B cell (primary cell): ENCODE measurements around the gene MAGEC1. TPM values are rescaled to one million over a fixed set of nuclear protein-coding genes. Genes with fewer than 3 reads are reported as not detected.

Source experiments
- ATAC-seq: fragments of 200-7000 bp; cut with Tn5 transposase; one replicate; pipeline ENCODE4 v1.10.0; 2021; ENCODE audit warnings: low read depth, mild to moderate bottlenecking, moderate number of reproducible peaks, moderate library complexity
- CTCF ChIA-PET: fragments of 350-600 bp; sonication (Branson Sonifier 250); formaldehyde crosslinking; loops from one replicate; lab custom pipeline; 2021; ENCODE audit warnings: antibody characterized with exemption, inconsistent platforms; lab: Charles Lee
- POLR2A ChIA-PET: fragments of 350-600 bp; sonication (Branson Sonifier 250); formaldehyde crosslinking; loops from one replicate; lab custom pipeline; 2021; ENCODE audit warnings: antibody characterized with exemption; lab: Charles Lee
- DNase-seq: peaks from one replicate; pipeline ENCODE4 v3.0.0; 2013
- H2AFZ ChIP-seq: 2 replicates; pipeline ENCODE4 v1.6.1; 2012; ENCODE audit warnings: mild to moderate bottlenecking, low read depth, low read length; ENCODE audit not compliant: insufficient read depth, poor library complexity, severe bottlenecking
- H3K27ac ChIP-seq, 2 donors: 1 replicate in 1 of 2; 2 replicates in 1 of 2; pipeline ENCODE4 v1.5.1; 2012 to 2013; ENCODE audit warnings: low read length in 2 of 2, mild to moderate bottlenecking in 2 of 2, moderate library complexity in 1 of 2
- H3K27me3 ChIP-seq, 4 experiments: fragments of 200-600 bp in 1 of 4; sonication (generic) in 1 of 4; replicated peaks in 1 of 4; 1 replicate in 2 of 4; 2 replicates in 2 of 4; pipeline versions ENCODE4 v1.6.1 to v1.7.0; 2013 to 2016; ENCODE audit warnings: low read length in 3 of 4, mild to moderate bottlenecking in 2 of 4, mixed read lengths in 1 of 4, moderate library complexity in 1 of 4; ENCODE audit not compliant: insufficient read depth in 4 of 4, control insufficient read depth in 3 of 4; ENCODE audit errors: control extremely low read depth in 1 of 4
- H3K36me3 ChIP-seq, 2 experiments: replicated peaks in 1 of 2; 1 replicate in 1 of 2; 2 replicates in 1 of 2; pipeline versions ENCODE4 v1.6.1 to v1.7.1; 2013; ENCODE audit warnings: low read length in 1 of 2; ENCODE audit not compliant: insufficient read depth in 2 of 2, control insufficient read depth in 1 of 2; ENCODE audit errors: control extremely low read depth in 1 of 2, extremely low read depth in 1 of 2
- H3K4me1 ChIP-seq, 2 donors: fragments of 200-600 bp in 1 of 2; sonication (generic) in 1 of 2; 1 replicate in 1 of 2; 2 replicates in 1 of 2; pipeline versions ENCODE4 v1.5.1 to v1.6.1; 2013 to 2017; ENCODE audit warnings: low read length in 2 of 2; ENCODE audit not compliant: control insufficient read depth in 2 of 2, insufficient read depth in 2 of 2
- H3K4me2 ChIP-seq: replicated peaks from 2 replicates; pipeline ENCODE3; 2012; ENCODE audit warnings: mild to moderate bottlenecking, low read depth, low read length; ENCODE audit not compliant: poor library complexity, severe bottlenecking
- H3K4me3 ChIP-seq, 5 experiments: fragments of 200-600 bp in 1 of 5; sonication (generic) in 1 of 5; 1 replicate in 3 of 5; 2 replicates in 2 of 5; pipeline versions ENCODE4 v1.5.1 to v1.7.0; 2011 to 2016; ENCODE audit warnings: low read length in 4 of 5, mild to moderate bottlenecking in 4 of 5, low read depth in 2 of 5, control low read depth in 1 of 5, moderate library complexity in 1 of 5; ENCODE audit not compliant: insufficient read depth in 1 of 5; ENCODE audit errors: control extremely low read depth in 1 of 5, extremely low read depth in 1 of 5
- H3K79me2 ChIP-seq: fragments of 200-600 bp; sonication (generic); one replicate; pipeline ENCODE4 v1.6.0; 2016; ENCODE audit warnings: low read length; ENCODE audit not compliant: control insufficient read depth, insufficient read depth
- H3K9ac ChIP-seq: fragments of 200-600 bp; sonication (generic); 2 replicates; pipeline ENCODE4 v1.6.1; 2017; ENCODE audit warnings: mild to moderate bottlenecking, low read length, moderate library complexity
- H3K9me3 ChIP-seq, 3 donors: one replicate each; pipeline versions ENCODE4 v1.6.1 to v1.7.1; 2013; ENCODE audit warnings: low read length in 2 of 3; ENCODE audit not compliant: control insufficient read depth in 2 of 3, insufficient read depth in 1 of 3; ENCODE audit errors: control extremely low read depth in 1 of 3
- H4K20me1 ChIP-seq: 2 replicates; pipeline ENCODE4 v1.6.0; 2012; ENCODE audit warnings: mild to moderate bottlenecking, low read length; ENCODE audit not compliant: insufficient read depth, control insufficient read depth, poor library complexity, severe bottlenecking
- H3K27ac Mint-ChIP-seq: one replicate; pipeline ENCODE4 v1.8.0; 2021; ENCODE audit warnings: mixed read lengths
- H3K27me3 Mint-ChIP-seq: one replicate; pipeline ENCODE4 v1.8.0; 2021; ENCODE audit warnings: mixed read lengths
- H3K4me1 Mint-ChIP-seq: one replicate; pipeline ENCODE4 v1.8.0; 2021; ENCODE audit warnings: mixed read lengths
- H3K4me3 Mint-ChIP-seq: one replicate; pipeline ENCODE4 v1.8.0; 2021; ENCODE audit warnings: mixed read lengths
- H3K9me3 Mint-ChIP-seq: one replicate; pipeline ENCODE4 v1.8.0; 2022; ENCODE audit warnings: mixed read lengths; ENCODE audit not compliant: insufficient read depth
- EZH2 ChIP-seq: IDR thresholded peaks from 2 replicates; pipeline ENCODE4 v1.6.1; 2012; ENCODE audit warnings: borderline replicate concordance, low read depth, mild to moderate bottlenecking, moderate library complexity, low read length; ENCODE audit not compliant: insufficient read depth, poor library complexity, severe bottlenecking
- whole genome bisulfite sequencing: methylation state at CpG from one replicate; pipeline ENCODE4 v1.1.5; 2013; ENCODE audit warnings: missing lambda C conversion rate; ENCODE audit not compliant: insufficient coverage; 5-methylcytosine and 5-hydroxymethylcytosine counted together
- intact Hi-C: fragments of 100-400 bp; cut with micrococcal nuclease; formaldehyde crosslinking; loops from one replicate; pipeline ENCODE4 v1.10.0; 2022
- polyA plus RNA-seq: library from polyadenylated mRNA; depleted of rRNA; stranded (reverse); fragments of >200 nt; gene quantifications from 2 replicates; pipeline ENCODE4 v1.2.3, GENCODE V29; 2012
- total RNA-seq, 2 donors: library from RNA; stranded (reverse); fragments of 120-200 nt in 1 of 2; gene quantifications; 1 replicate in 1 of 2; 2 replicates in 1 of 2; pipeline versions ENCODE4 v1.2.3 to v1.2.4, GENCODE V29; 2013 to 2022
- TF ChIP-seq, protein P1 (sequence below): fragments of 200-600 bp; IDR thresholded peaks from one replicate; pipeline ENCODE4 v1.8.0; 2022; ENCODE audit warnings: antibody characterized with exemption, mild to moderate bottlenecking

The MAGEC1 gene
- total and polyA plus RNA-seq, 2 donors (not counting 1 experiment from before 2014, with no cell fraction given), result not detected

DNA sequence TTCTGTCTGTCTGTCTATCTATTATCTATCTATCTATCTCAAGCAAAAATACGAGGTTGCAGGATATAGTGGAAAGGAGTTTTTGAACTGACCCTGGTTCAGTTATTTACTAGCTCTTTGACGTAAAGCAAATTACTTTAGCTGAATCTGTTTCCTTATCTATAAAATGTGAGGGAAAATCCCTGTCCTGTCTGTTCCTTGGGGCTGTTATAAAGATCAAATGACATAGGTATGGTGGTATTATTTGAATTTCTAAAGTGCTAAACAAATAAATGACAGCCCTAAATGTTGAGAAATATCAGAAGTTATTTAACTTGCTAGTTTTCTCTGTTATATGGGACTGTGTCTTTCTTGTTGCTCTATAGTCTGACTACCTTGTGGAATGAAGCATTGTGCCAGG, 55.0 kb downstream of the MAGEC1 start:
- H3K4me1 Mint-ChIP-seq, result no peaks in the 10 kb centered on the region
- H3K4me3 Mint-ChIP-seq, result no peak overlapping the region
- intact Hi-C loops, result no loop called here
- ChIA-PET CTCF (no interaction called here), POLR2A (no interaction called here)
- no peak overlapping the region for H3K4me3 ChIP-seq
- no peaks in the 10 kb centered on the region for H3K4me1 ChIP-seq
- no peaks in the 10 kb centered on the region for H3K9me3 ChIP-seq
- H3K27ac Mint-ChIP-seq, result no peak overlapping the region
- H3K27me3 ChIP-seq, result no peaks in the 10 kb centered on the region
- H2AFZ ChIP-seq, result no peak overlapping the region
- no peaks in the 10 kb centered on the region for H3K79me2 ChIP-seq
- no peaks in the 10 kb centered on the region for H3K27me3 Mint-ChIP-seq
- ATAC-seq (no peak), DNase-seq (no peak)
- TF ChIP-seq, protein P1, sequence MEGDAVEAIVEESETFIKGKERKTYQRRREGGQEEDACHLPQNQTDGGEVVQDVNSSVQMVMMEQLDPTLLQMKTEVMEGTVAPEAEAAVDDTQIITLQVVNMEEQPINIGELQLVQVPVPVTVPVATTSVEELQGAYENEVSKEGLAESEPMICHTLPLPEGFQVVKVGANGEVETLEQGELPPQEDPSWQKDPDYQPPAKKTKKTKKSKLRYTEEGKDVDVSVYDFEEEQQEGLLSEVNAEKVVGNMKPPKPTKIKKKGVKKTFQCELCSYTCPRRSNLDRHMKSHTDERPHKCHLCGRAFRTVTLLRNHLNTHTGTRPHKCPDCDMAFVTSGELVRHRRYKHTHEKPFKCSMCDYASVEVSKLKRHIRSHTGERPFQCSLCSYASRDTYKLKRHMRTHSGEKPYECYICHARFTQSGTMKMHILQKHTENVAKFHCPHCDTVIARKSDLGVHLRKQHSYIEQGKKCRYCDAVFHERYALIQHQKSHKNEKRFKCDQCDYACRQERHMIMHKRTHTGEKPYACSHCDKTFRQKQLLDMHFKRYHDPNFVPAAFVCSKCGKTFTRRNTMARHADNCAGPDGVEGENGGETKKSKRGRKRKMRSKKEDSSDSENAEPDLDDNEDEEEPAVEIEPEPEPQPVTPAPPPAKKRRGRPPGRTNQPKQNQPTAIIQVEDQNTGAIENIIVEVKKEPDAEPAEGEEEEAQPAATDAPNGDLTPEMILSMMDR, result no peak
- no peak for TF ChIP-seq EZH2
- no CpG with 5 or more reads among the region's 2 CpGs for WGBS
- no peaks in the 10 kb centered on the region for H4K20me1 ChIP-seq
- no peaks in the 10 kb centered on the region for H3K36me3 ChIP-seq
- H3K4me2 ChIP-seq, result no peak overlapping the region
- no peaks in the 10 kb centered on the region for H3K9me3 Mint-ChIP-seq
- no peak overlapping the region for H3K27ac ChIP-seq
- no peak overlapping the region for H3K9ac ChIP-seq

Other genes starting within 250 kb of the MAGEC1 start
- not detected in 2 replicates for gene SPANXD, start 205.2 kb upstream of the MAGEC1 start, total RNA-seq
- gene SPANXD, start 205.2 kb upstream of the MAGEC1 start, polyA plus RNA-seq, result not detected in 2 replicates
- gene MAGEC3, start 65.6 kb upstream of the MAGEC1 start, total RNA-seq, result not detected in 2 replicates
- gene MAGEC3, start 65.6 kb upstream of the MAGEC1 start, polyA plus RNA-seq, result not detected in 2 replicates